Measurements from ENCODE around the gene MTOR.

MTOR gene

DNA sequence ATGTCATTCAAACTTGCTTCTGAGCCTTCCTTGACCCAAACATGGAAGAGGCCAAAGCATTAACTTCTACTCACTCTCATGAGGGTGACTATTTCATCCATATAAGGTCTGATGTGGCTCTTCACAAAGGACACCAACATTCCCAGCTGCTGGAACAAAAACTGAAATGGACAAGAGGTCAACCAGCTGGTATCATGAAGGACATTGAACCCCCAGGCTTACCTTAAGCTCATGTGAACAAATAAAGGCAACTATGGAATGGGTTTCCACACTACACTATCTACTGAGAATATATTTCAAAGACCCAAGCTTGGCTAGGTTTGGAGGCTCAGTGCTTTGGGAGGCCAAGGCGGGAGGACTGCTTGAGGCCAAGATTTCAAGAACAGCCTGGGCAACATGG lies 46.3 kb downstream of the MTOR start:
- no peak for DNase-seq (ENCODE audit: low read depth)

GRCh38 chr1:11215381-11216005 lies 46.9 kb downstream of the MTOR start:
- no peak for DNase-seq (ENCODE audit: low read depth)

GRCh38 chr1:11214698-11215380 lies 47.5 kb downstream of the MTOR start:
- DNase-seq (ENCODE audit: low read depth): no peak

GRCh38 chr1:11211925-11212587 lies 50.3 kb downstream of the MTOR start:
- DNase-seq (ENCODE audit: low read depth): no peak

DNA sequence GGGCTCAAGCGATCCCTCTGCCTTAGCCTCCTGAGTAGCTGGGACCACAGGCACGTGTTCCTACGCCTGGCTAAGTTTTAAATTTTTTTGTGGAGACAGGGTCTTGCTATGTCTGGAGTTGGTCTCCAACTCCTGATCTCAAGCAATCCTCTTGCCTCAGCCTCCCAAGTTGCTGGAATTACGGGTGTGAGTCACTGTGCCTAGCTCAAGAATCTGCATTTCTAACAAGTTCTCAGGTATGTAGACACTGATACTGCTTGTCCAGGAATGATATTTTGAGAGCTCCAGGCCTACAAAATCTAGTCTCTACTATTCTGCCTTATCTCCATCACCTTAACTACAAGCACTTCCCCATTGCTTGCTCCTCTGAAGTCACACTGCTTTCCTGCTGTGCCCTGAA lies 50.9 kb downstream of the MTOR start:
- no peak for DNase-seq (ENCODE audit: low read depth)

GRCh38 chr1:11207898-11208611 lies 54.3 kb downstream of the MTOR start:
- DNase-seq (ENCODE audit: low read depth): no peak

DNA sequence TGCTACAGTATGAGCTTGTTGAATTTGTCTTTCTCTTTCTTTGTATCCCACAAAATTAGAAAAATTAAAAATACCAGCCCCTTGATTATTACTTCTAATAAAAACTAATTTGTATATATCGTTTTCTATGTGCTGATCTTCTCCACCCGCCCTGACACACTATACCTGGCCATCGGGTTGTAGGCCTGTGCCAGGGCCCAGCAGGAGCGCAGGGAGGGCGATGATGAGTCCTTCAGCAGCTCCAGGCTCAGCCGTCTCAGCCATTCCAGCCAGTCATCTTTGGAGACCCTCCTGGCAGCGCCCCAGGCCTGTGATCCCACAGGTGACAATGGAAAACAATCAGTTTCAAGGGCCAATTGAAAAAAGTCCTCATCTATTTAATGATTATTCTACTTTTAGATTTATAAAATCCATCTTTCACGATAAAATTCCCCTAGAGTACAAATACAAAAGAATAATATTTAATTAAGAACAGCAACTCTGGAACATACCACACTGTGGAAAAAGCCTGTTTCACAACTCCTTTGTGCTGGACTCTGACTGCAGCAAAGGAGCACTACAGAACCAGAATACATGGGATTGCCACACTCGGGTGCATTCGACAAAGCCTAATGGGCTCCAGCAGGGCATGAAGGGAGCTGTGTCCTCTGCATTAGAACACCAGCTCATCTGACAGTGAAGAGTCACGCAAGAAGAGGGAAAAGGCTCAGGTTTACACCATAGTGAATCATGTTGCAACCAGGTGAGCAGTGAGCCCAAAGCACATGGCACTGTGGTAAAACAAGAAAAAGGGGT lies 57.8 kb downstream of the MTOR start:
- no peak for DNase-seq (ENCODE audit: low read depth)

DNA sequence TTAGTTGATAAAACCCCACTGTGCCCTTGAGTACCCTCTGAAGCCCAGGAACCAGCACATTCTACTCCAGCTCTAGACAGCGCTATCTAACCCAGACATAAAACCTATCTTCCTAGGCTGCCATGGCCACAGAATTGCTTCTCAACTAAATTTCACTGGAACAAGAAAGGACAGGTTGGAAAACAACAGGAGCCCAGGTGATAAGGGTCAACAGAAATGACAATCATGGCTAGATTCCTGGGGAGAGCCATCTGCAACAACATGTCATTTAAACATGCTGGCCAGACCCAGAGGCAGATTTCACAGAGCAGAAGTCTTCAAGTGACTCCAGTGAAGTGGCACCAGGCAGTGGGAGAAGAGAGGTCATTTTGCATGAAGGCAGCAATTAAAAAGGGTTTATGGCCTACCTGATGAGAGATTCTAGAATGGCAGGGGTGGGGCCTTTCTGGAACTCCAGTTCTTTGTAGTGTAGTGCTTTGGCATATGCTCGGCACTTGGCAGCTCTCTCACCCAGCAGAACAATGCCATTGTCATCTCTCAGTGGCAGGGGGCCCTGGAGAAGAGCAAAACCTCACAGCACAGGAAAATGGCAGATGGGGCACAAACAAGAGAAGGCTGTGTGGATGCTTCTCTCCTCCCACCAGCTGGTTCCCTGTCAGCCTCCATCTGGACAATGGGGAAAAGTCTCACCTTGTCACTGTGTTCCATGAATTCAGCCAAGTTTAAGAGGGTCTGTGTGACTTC lies 63.3 kb downstream of the MTOR start:
- no peak for DNase-seq (ENCODE audit: low read depth)

GRCh38 chr1:11198257-11198656 lies 64.1 kb downstream of the MTOR start:
- no peak for DNase-seq (ENCODE audit: low read depth)

GRCh38 chr1:11197359-11197758 lies 65.0 kb downstream of the MTOR start:
- no peak for DNase-seq (ENCODE audit: low read depth)

DNA sequence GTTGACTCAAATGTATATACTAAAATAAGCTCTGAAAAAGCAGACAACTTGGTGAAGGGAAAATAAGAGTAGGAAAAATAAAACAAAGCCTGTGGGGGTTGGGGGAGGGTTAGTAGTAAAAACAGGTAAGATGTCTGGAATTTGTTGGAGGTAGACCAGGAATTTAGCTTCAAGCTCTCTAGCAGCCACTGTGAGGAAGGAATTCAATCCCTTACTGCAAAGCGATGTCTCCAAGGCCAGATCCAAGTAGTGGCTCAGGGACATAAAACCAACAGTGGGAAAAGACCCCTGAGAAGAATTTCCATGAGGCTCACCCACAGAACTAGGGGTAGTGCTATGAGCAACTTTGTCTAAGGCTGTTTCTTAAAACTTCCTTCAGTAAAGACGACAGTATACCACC lies 65.4 kb downstream of the MTOR start:
- DNase-seq (ENCODE audit: low read depth): no peak

DNA sequence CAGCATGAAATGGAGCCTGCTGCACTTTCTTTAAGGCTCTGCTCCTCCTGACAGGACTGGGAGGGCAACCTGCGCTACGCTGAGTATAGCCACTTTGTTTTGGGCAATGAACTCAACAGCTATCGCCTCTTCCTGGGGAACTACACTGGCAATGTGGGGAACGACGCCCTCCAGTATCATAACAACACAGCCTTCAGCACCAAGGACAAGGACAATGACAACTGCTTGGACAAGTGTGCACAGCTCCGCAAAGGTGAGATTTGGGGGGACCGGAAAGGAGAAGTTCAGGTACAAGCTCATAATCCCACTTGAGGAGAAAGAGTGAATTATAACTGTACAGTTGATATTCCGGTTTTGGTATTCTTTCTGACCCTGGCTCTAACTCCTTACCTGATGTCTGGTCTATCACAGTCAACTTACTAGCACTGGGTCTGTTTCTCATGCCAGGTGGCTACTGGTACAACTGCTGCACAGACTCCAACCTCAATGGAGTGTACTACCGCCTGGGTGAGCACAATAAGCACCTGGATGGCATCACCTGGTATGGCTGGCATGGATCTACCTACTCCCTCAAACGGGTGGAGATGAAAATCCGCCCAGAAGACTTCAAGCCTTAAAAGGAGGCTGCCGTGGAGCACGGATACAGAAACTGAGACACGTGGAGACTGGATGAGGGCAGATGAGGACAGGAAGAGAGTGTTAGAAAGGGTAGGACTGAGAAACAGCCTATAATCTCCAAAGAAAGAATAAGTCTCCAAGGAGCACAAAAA lies 67.8 kb downstream of the MTOR start:
- DNase-seq (ENCODE audit: low read depth): no peak

DNA sequence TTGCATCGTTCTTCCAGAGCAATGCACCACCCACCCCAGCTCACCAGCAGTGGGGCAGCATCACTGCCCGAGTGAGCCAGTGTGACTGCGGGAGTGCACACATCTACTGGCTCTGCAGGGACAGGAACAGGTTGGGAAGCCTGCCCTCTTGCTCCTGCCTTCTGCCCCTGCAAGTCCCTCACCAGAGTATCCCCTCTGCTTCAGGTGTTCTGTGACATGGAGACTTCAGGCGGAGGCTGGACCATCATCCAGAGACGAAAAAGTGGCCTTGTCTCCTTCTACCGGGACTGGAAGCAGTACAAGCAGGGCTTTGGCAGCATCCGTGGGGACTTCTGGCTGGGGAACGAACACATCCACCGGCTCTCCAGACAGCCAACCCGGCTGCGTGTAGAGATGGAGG lies 69.0 kb downstream of the MTOR start:
- DNase-seq (ENCODE audit: low read depth): no peak

DNA sequence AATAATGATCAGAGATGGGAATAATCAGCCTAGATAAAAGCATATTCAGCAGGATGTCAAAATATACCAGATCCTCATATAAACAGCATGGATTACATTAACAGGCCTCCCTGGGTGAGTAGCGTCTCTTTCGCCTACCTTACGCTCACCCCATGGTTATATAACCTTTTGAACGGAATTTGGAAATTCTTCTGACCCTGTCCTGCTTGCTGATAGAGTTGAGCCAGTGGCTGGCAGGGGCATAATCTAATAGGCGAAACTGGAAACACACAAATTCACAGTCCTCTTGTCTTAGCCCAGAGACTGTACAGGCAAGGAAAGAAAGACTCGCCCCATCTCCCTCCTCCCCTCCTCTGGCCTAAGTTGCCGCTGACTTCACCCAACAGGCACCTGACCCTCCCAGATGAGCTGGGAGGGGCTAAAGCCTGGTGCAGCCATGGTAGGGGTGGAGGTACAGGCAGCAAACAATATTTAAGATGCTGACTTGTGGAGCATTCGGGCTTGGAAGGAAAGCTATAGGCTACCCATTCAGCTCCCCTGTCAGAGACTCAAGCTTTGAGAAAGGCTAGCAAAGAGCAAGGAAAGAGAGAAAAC lies 73.4 kb downstream of the MTOR start, which contains the start of gene ANGPTL7:
ANGPTL7 (plus strand) TSS at position 498 of the 594 bp plus-strand sequence. CDS start 225 bp downstream, outside the sequence.
- DNase-seq (ENCODE audit: low read depth): no peak

- DNase-seq (ENCODE audit: low read depth): no peak
Measured at GRCh38 chr1:11188381-11188780, 74.0 kb downstream of the MTOR start.

DNA sequence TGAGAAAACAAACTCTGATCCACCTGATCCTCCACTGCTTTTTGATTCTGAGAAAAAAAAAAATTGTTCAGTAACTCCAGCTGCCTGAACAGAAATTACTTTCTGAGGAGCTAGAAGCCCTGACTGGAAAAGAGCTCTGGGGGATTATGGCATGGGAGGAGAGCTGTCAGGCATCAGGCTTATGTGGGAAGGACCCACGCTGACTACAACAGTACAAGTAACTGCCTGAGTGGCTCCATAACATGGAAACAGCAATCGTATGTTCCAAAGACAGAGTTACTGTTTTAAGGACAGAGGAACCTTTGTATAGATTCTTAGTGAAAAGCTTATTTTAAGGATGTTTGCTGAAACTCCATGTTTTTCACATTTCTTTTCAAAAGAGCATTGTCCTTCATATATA lies 74.4 kb downstream of the MTOR start:
- no peak for DNase-seq (ENCODE audit: low read depth)

GRCh38 chr1:11187494-11187893 lies 74.9 kb downstream of the MTOR start:
- DNase-seq (ENCODE audit: low read depth): no peak

- no peak for DNase-seq (ENCODE audit: low read depth)
Measured at GRCh38 chr1:11187000-11187399, 75.4 kb downstream of the MTOR start.

- DNase-seq (ENCODE audit: low read depth): no peak
Measured at GRCh38 chr1:11184973-11185372, 77.4 kb downstream of the MTOR start.

GRCh38 chr1:11182884-11183283 lies 79.5 kb downstream of the MTOR start:
- no peak for DNase-seq (ENCODE audit: low read depth)

Data from CMK (cell line).